Neural cell (in vitro differentiated cells): ENCODE results near the gene HIF1AN. TPM values are rescaled to one million over a fixed set of nuclear protein-coding genes. Genes with fewer than 3 reads are reported as not detected.

Experiments
- H2AFZ ChIP-seq: fragments of 200-600, 300-800 bp; sonication (generic), shearing (Covaris generic); 2 replicates; pipeline ENCODE4 v1.6.0; 2014; ENCODE audit warnings: low read depth, mild to moderate bottlenecking, antibody characterized with exemption, low read length, moderate library complexity
- H3F3A ChIP-seq: fragments of 200-600 bp; shearing (Covaris generic); 2 replicates; pipeline ENCODE4 v1.6.1; 2016; ENCODE audit warnings: mild to moderate bottlenecking, moderate library complexity, mixed read lengths, antibody characterized with exemption, low read length; ENCODE audit not compliant: insufficient read depth, poor library complexity, severe bottlenecking
- H3K27ac ChIP-seq: fragments of 200-600, 300-800 bp; sonication (generic), shearing (Covaris generic); 2 replicates; pipeline ENCODE4 v1.5.1; 2014; ENCODE audit warnings: mild to moderate bottlenecking, low read length, moderate library complexity
- H3K27me3 ChIP-seq: fragments of 300-800, 200-600 bp; sonication (generic), shearing (Covaris generic); 2 replicates; pipeline ENCODE4 v1.6.0; 2014; ENCODE audit warnings: mild to moderate bottlenecking, low read depth, low read length, moderate library complexity; ENCODE audit not compliant: insufficient read depth
- H3K36me3 ChIP-seq: fragments of 300-800, 200-600 bp; sonication (generic), shearing (Covaris generic); 2 replicates; pipeline ENCODE4 v1.5.1; 2014; ENCODE audit warnings: mild to moderate bottlenecking, antibody characterized with exemption, low read length, moderate library complexity; ENCODE audit not compliant: insufficient read depth
- H3K4me2 ChIP-seq: fragments of 300-800, 200-600 bp; sonication (generic), shearing (Covaris generic); 2 replicates; pipeline ENCODE4 v1.6.0; 2014; ENCODE audit warnings: mild to moderate bottlenecking, low read length
- H3K4me3 ChIP-seq: fragments of 300-800, 200-600 bp; sonication (generic), shearing (Covaris generic); 2 replicates; pipeline ENCODE4 v1.5.1; 2014; ENCODE audit warnings: mild to moderate bottlenecking, low read length, moderate library complexity
- H3K79me2 ChIP-seq: fragments of 200-600 bp; shearing (Covaris generic); replicated peaks from 2 replicates; pipeline ENCODE4 v1.6.0; 2014; ENCODE audit warnings: mild to moderate bottlenecking, low read length, moderate library complexity; ENCODE audit not compliant: insufficient read depth
- H3K9ac ChIP-seq: fragments of 300-800, 200-600 bp; sonication (generic), shearing (Covaris generic); 2 replicates; pipeline ENCODE4 v1.6.1; 2016; ENCODE audit warnings: mild to moderate bottlenecking, low read length, mixed read lengths
- H3K9me2 ChIP-seq: fragments of 200-600 bp; shearing (Covaris generic); 2 replicates; pipeline ENCODE4 v1.6.1; 2016; ENCODE audit warnings: mild to moderate bottlenecking, low read length, mixed read lengths; ENCODE audit not compliant: insufficient read depth
- H3K9me3 ChIP-seq: fragments of 200-600, 300-800 bp; sonication (generic), shearing (Covaris generic); 2 replicates; pipeline ENCODE4 v1.6.1; 2016; ENCODE audit warnings: mild to moderate bottlenecking, mixed run types, low read length, moderate library complexity, mixed read lengths
- H4K20me1 ChIP-seq: fragments of 200-600 bp; shearing (Covaris generic); 2 replicates; pipeline ENCODE4 v1.6.1; 2016; ENCODE audit warnings: mild to moderate bottlenecking, mixed run types; ENCODE audit not compliant: insufficient read depth
- EP300 ChIP-seq: fragments of 450-650 bp; conservative IDR thresholded peaks from 2 replicates; pipeline ENCODE4 v1.6.1; 2014; ENCODE audit warnings: antibody characterized with exemption, mild to moderate bottlenecking, moderate library complexity; ENCODE audit not compliant: poor library complexity, severe bottlenecking
- EZH2 ChIP-seq: fragments of 200-600, 300-800 bp; shearing (Covaris generic), sonication (generic); IDR thresholded peaks from 2 replicates; pipeline ENCODE4 v1.6.1; 2014; ENCODE audit warnings: antibody characterized with exemption, low read length, borderline replicate concordance, mild to moderate bottlenecking; ENCODE audit not compliant: insufficient read depth, poor library complexity, severe bottlenecking
- MXI1 ChIP-seq: fragments of 450-650 bp; conservative IDR thresholded peaks from 2 replicates; pipeline ENCODE4 v1.6.1; 2014; ENCODE audit warnings: antibody characterized with exemption, mild to moderate bottlenecking; ENCODE audit not compliant: poor library complexity, severe bottlenecking
- POLR2AphosphoS5 ChIP-seq: IDR thresholded peaks from 2 replicates; pipeline ENCODE4 v1.6.1; 2012
- RAD21 ChIP-seq: fragments of 450-650 bp; conservative IDR thresholded peaks from 2 replicates; pipeline ENCODE4 v1.6.1; 2014; ENCODE audit warnings: antibody characterized with exemption, mild to moderate bottlenecking, moderate library complexity
- REST ChIP-seq: IDR thresholded peaks from 2 replicates; pipeline ENCODE4 v1.6.1; 2012; ENCODE audit warnings: borderline replicate concordance
- SMC3 ChIP-seq: fragments of 450-650 bp; conservative IDR thresholded peaks from 2 replicates; pipeline ENCODE4 v1.6.1; 2014; ENCODE audit warnings: antibody characterized with exemption, mild to moderate bottlenecking, moderate library complexity; ENCODE audit not compliant: poor library complexity
- TAF1 ChIP-seq: IDR thresholded peaks from 2 replicates; pipeline ENCODE4 v1.6.1; 2012; ENCODE audit warnings: low read depth
- polyA plus RNA-seq: library from polyadenylated mRNA; depleted of rRNA; stranded (reverse); fragments of >200 nt; gene quantifications from 2 replicates; pipeline ENCODE4 v1.2.3, GENCODE V29; 2014
- TF ChIP-seq, protein P1 (sequence below): fragments of 450-650 bp; IDR thresholded peaks from 2 replicates; pipeline ENCODE4 v1.5.1; 2014; ENCODE audit warnings: antibody characterized with exemption, mild to moderate bottlenecking, moderate library complexity; ENCODE audit not compliant: poor library complexity, severe bottlenecking

HIF1AN gene
- polyA plus RNA-seq, 1 donor from 2014 or later: 16.1 TPM

GRCh38 chr10:100516847-100517246, 18.9 kb upstream of the HIF1AN start:
- Histone ChIP-seq H3K36me3 (no peaks in the 10 kb centered on the region), H3K9me2 (no peaks in the 10 kb centered on the region), H3K27me3 (peaks cover 21% of the 10 kb centered on the region), H2AFZ (no peak overlapping the region), H3K9ac (no peak overlapping the region), H3K4me3 (no peak overlapping the region), H3K79me2 (no peaks in the 10 kb centered on the region), H3K9me3 (no peaks in the 10 kb centered on the region), H3F3A (no peaks in the 10 kb centered on the region), H3K27ac (no peak overlapping the region), H4K20me1 (no peaks in the 10 kb centered on the region), H3K4me2 (no peak overlapping the region)
- TF ChIP-seq TAF1: no peak
- no peak for TF ChIP-seq RAD21
- TF ChIP-seq SMC3: no peak
- no peak for TF ChIP-seq REST
- no peak for TF ChIP-seq POLR2AphosphoS5
- no peak for TF ChIP-seq MXI1
- TF ChIP-seq, protein P1, sequence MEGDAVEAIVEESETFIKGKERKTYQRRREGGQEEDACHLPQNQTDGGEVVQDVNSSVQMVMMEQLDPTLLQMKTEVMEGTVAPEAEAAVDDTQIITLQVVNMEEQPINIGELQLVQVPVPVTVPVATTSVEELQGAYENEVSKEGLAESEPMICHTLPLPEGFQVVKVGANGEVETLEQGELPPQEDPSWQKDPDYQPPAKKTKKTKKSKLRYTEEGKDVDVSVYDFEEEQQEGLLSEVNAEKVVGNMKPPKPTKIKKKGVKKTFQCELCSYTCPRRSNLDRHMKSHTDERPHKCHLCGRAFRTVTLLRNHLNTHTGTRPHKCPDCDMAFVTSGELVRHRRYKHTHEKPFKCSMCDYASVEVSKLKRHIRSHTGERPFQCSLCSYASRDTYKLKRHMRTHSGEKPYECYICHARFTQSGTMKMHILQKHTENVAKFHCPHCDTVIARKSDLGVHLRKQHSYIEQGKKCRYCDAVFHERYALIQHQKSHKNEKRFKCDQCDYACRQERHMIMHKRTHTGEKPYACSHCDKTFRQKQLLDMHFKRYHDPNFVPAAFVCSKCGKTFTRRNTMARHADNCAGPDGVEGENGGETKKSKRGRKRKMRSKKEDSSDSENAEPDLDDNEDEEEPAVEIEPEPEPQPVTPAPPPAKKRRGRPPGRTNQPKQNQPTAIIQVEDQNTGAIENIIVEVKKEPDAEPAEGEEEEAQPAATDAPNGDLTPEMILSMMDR: no peak
- no peak for TF ChIP-seq EP300
- no peak for TF ChIP-seq EZH2

DNA sequence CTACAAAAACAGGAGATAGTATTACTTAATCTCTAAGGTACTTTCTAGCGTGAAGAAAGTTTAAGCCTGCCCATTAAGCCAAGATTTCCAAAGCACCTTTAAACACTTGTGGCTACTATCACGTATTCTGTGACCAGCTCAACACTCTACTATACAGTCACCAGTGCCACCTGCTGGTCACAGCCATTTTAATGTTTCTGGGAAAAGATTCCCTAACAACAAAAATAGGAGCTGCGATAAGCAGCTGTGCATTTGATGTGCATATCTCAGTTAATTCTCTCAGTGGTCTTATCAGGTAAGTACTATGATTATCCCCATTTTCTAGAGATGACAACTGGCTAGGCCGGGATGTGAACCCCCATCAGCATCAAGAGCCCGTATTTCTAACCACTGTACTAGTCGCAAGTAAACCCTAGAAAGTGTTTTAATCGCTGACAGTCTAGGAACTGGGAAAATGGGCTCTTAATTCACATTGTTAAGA, 16.9 kb upstream of the HIF1AN start:
- Histone ChIP-seq H3K4me2 (no peak overlapping the region), H3F3A (no peaks in the 10 kb centered on the region), H4K20me1 (no peaks in the 10 kb centered on the region), H3K4me3 (peak overlapping the region; percentile 57), H3K27me3 (peaks cover 21% of the 10 kb centered on the region), H3K79me2 (no peaks in the 10 kb centered on the region), H3K27ac (no peak overlapping the region), H3K9me3 (no peaks in the 10 kb centered on the region), H3K36me3 (no peaks in the 10 kb centered on the region), H3K9me2 (no peaks in the 10 kb centered on the region), H2AFZ (no peak overlapping the region), H3K9ac (no peak overlapping the region)
- TF ChIP-seq, protein P1: peak; percentile 81
- peak; percentile 75 for TF ChIP-seq SMC3
- TF ChIP-seq MXI1: no peak
- no peak for TF ChIP-seq REST
- TF ChIP-seq RAD21: peak; percentile 70
